Stimulated activated CD8-positive, alpha-beta memory T cell treated with anti-CD3 and anti-CD28 coated beads, Interleukin-4, amount 100 ng/mL, for 24 hours (primary cell): ENCODE results near the gene DYDC2.
"Not testable (repeated sequence)": the region's sequence is repeated elsewhere in the genome, so short reads cannot be mapped to it uniquely, and the experiment has no call there.

ENCODE experiments used
- DNase-seq: peaks from one replicate; pipeline ENCODE4 v3.0.0-alpha.2; 2020; ENCODE audit warnings: low read depth

The DYDC2 gene

GRCh38 chr10:80413271-80413996 lies 56.9 kb downstream of the DYDC2 start:
- DNase-seq, result no peak

- DNase-seq, result no peak
These were observed 57.7 kb downstream of the DYDC2 start for GRCh38 chr10:80414142-80414895.

- DNase-seq, result no peak
These were observed 59.3 kb downstream of the DYDC2 start for GRCh38 chr10:80415734-80416478.

- DNase-seq, result no peak
These were observed 60.0 kb downstream of the DYDC2 start for GRCh38 chr10:80416479-80417098.

- DNase-seq, result not testable (repeated sequence)
These were observed 60.7 kb downstream of the DYDC2 start for GRCh38 chr10:80417256-80417655.
